Measurements from ENCODE around the gene STEAP1.

DNA sequence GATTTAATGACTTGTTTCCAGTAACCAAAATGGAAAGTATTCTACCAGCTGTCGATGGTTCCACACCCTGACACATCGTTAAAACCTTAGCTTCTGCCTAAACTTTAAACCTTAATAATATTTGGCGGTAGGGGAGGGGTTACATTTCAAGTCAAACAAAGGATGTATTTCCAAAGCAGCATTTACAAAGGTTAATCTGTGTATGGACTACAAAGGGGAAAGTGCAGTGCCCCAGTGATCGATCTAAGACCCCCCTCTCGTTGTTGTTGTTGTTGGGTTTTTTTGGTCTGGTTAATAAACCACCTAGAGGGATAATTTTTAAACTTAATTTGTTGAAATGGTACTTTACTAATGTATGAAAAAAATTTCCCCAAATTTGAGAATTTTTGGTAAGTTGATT, 56.2 kb downstream of the STEAP1 start:
- no peak for TF ChIP-seq EP300 (IDR thresholded peaks at IDR 0.05)
- TF ChIP-seq, protein P1, sequence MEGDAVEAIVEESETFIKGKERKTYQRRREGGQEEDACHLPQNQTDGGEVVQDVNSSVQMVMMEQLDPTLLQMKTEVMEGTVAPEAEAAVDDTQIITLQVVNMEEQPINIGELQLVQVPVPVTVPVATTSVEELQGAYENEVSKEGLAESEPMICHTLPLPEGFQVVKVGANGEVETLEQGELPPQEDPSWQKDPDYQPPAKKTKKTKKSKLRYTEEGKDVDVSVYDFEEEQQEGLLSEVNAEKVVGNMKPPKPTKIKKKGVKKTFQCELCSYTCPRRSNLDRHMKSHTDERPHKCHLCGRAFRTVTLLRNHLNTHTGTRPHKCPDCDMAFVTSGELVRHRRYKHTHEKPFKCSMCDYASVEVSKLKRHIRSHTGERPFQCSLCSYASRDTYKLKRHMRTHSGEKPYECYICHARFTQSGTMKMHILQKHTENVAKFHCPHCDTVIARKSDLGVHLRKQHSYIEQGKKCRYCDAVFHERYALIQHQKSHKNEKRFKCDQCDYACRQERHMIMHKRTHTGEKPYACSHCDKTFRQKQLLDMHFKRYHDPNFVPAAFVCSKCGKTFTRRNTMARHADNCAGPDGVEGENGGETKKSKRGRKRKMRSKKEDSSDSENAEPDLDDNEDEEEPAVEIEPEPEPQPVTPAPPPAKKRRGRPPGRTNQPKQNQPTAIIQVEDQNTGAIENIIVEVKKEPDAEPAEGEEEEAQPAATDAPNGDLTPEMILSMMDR (IDR thresholded peaks at IDR 0.05) = no peak
